Measurements from ENCODE around the gene ANKRD18B.
"Not testable (repeated sequence)": the region's sequence is repeated elsewhere in the genome, so short reads cannot be mapped to it uniquely, and the experiment has no call there.

Gene ANKRD18B

GRCh38 chr9:33523397-33524305, at the start of gene ANKRD18B:
Gene ANKRD18B (plus strand): TSS chr9:33524251. CDS start chr9:33524490, 239 bp downstream.
- not testable (repeated sequence) for DNase-seq

- DNase-seq, result no peak
Measured at GRCh38 chr9:33475357-33475756, 48.7 kb upstream of the ANKRD18B start.

- DNase-seq, result no peak
Measured at GRCh38 chr9:33476503-33476902, 47.5 kb upstream of the ANKRD18B start.

- no peak for DNase-seq
Measured at GRCh38 chr9:33480106-33480505, 43.9 kb upstream of the ANKRD18B start.

GRCh38 chr9:33480976-33481375, 43.1 kb upstream of the ANKRD18B start:
- no peak for DNase-seq

- DNase-seq, result not testable (repeated sequence)
Measured at GRCh38 chr9:33485312-33485711, 38.7 kb upstream of the ANKRD18B start.

- no peak for DNase-seq
Measured at GRCh38 chr9:33489066-33489465, 35.0 kb upstream of the ANKRD18B start.

- DNase-seq, result not testable (repeated sequence)
Measured at GRCh38 chr9:33493819-33494218, 30.2 kb upstream of the ANKRD18B start.

- no peak for DNase-seq
Measured at GRCh38 chr9:33498387-33498786, 25.7 kb upstream of the ANKRD18B start.

GRCh38 chr9:33506626-33507370, 17.3 kb upstream of the ANKRD18B start:
- DNase-seq, result no peak

- peak; percentile 49 for DNase-seq
Measured at GRCh38 chr9:33510262-33511183, 13.5 kb upstream of the ANKRD18B start.

GRCh38 chr9:33511184-33511517, 12.9 kb upstream of the ANKRD18B start:
- DNase-seq, result not testable (repeated sequence)

GRCh38 chr9:33512535-33512934, 11.5 kb upstream of the ANKRD18B start:
- not testable (repeated sequence) for DNase-seq

- not testable (repeated sequence) for DNase-seq
Measured at GRCh38 chr9:33515342-33515995, 8.6 kb upstream of the ANKRD18B start.

- not testable (repeated sequence) for DNase-seq
Measured at GRCh38 chr9:33516397-33516796, 7.7 kb upstream of the ANKRD18B start.

GRCh38 chr9:33517373-33517772, 6.7 kb upstream of the ANKRD18B start:
- no peak for DNase-seq

- DNase-seq, result not testable (repeated sequence)
Measured at GRCh38 chr9:33517934-33518577, 6.0 kb upstream of the ANKRD18B start.

- not testable (repeated sequence) for DNase-seq
Measured at GRCh38 chr9:33521861-33522260, 2.2 kb upstream of the ANKRD18B start.

- peak; percentile 17 for DNase-seq
Measured at GRCh38 chr9:33524306-33524947, 376 bp downstream of the ANKRD18B start.

- not testable (repeated sequence) for DNase-seq
Measured at GRCh38 chr9:33528069-33528468, 4.0 kb downstream of the ANKRD18B start.

- DNase-seq, result not testable (repeated sequence)
Measured at GRCh38 chr9:33533958-33534357, 9.9 kb downstream of the ANKRD18B start.

Data from DMS79 treated with DMSO at 0.1 percent for 48 hours (cell line).